ENCODE results near the gene PABPC3.

DNA sequence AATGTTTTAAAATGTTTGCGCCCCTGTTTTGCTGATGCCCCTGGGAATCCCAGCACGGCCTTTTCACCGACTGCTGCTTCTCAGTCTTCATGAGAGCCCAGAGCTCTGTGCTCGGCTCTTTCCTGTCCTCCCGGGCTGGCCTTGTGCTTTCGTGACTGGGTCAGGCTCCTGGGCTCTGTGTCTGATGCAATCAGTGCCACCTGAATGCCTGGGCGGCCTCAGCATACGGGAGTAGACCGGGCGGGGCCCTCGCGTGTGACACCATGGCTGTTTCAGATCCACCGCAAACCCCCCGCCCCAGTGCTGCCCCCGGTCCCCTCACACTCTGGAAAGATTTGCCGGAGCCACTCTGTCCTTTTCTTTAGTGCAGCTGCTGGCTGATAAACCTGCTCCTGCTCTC is 21.4 kb downstream of the PABPC3 start:
- TF ChIP-seq, protein P1, sequence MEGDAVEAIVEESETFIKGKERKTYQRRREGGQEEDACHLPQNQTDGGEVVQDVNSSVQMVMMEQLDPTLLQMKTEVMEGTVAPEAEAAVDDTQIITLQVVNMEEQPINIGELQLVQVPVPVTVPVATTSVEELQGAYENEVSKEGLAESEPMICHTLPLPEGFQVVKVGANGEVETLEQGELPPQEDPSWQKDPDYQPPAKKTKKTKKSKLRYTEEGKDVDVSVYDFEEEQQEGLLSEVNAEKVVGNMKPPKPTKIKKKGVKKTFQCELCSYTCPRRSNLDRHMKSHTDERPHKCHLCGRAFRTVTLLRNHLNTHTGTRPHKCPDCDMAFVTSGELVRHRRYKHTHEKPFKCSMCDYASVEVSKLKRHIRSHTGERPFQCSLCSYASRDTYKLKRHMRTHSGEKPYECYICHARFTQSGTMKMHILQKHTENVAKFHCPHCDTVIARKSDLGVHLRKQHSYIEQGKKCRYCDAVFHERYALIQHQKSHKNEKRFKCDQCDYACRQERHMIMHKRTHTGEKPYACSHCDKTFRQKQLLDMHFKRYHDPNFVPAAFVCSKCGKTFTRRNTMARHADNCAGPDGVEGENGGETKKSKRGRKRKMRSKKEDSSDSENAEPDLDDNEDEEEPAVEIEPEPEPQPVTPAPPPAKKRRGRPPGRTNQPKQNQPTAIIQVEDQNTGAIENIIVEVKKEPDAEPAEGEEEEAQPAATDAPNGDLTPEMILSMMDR (conservative IDR thresholded peaks at IDR 0.05; ENCODE audit: low read depth, low read length), result no peak
- no peak for TF ChIP-seq EZH2 (IDR thresholded peaks at IDR 0.05; ENCODE audit: borderline replicate concordance, low read depth, low read length, poor library complexity, severe bottlenecking)
